ENCODE results near the gene MYG1.

GRCh38 chr12:53308276-53308675, 8.8 kb downstream of the MYG1 start:
- TF ChIP-seq CTCF (IDR thresholded peaks at IDR 0.05 in 8 of 11, conservative IDR thresholded peaks at IDR 0.05 in 3 of 11) = no peak
- TF ChIP-seq POLR2AphosphoS5 (IDR thresholded peaks at IDR 0.05) = no peak

Data from spleen (tissue), 7 donors.